GM19455 (cell line): ENCODE results near the gene SCMH1.
"Not testable (repeated sequence)": the region's sequence is repeated elsewhere in the genome, so short reads cannot be mapped to it uniquely, and the experiment has no call there.

ENCODE experiments used
- ATAC-seq: cut with Tn5 transposase; IDR thresholded peaks from one replicate; pipeline ENCODE4 v1.9.1; 2021; ENCODE audit not compliant: unreplicated experiment

The SCMH1 gene

DNA sequence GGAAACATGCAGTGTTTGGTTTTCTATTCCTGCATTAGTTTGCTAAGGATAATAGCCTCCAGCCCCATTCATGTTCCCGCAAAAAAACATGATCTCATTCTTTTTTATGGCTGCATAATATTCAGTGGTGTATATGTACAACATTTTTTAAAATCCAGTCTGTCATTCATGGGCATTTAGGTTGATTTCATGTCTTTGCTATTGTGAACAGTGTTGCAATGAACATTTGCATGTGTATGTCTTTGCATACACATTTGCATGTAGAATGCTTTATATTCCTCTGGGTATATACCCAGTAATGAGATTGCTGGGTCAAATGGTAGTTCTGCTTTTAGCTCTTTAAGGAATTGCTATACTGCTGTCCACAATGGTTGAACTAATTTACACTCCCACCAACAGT is 9.0 kb upstream of the SCMH1 start:
- not testable (repeated sequence) for ATAC-seq

- no peak for ATAC-seq
Observed at GRCh38 chr1:41249319-41249718, 7.2 kb upstream of the SCMH1 start.

DNA sequence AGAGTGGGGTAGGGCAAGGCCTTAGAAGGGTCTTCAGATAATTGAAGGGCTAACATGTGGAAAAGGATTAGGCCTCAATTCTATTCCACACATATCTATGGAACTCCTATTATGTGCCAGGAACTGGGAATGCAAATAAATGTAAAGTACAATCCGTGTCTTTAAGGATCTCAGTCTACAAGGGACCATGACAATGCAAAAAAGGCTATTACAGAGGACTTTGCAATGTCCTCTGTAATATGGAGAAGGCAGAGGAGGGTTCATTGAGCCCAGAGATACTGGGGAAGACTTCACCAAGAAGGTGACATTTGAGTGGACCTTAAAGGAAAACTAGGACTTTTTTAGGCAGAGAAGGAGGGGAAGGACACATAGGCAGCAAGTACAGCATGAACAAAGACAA is 4.5 kb upstream of the SCMH1 start:
- no peak for ATAC-seq

- no peak for ATAC-seq
Observed at GRCh38 chr1:41245659-41246058, 3.6 kb upstream of the SCMH1 start.

DNA sequence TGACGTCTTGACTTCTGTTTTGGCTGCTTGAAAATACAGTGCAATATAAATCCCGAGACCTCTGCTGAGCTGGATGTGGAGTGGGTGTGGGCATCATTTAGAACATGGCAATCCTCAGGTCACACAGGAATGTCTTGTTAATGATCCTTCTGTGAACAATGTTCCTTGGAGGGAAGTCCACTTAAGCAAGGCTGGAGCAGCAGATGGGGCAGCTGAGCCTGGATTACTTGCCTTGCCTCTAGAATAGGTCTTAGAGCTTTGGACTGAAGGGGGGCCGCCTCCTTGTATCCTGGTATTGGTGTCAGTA is 926 bp upstream of the SCMH1 start:
- no peak for ATAC-seq

- ATAC-seq, result peak; percentile 23
Observed at GRCh38 chr1:41242342-41243078, 404 bp upstream of the SCMH1 start.

DNA sequence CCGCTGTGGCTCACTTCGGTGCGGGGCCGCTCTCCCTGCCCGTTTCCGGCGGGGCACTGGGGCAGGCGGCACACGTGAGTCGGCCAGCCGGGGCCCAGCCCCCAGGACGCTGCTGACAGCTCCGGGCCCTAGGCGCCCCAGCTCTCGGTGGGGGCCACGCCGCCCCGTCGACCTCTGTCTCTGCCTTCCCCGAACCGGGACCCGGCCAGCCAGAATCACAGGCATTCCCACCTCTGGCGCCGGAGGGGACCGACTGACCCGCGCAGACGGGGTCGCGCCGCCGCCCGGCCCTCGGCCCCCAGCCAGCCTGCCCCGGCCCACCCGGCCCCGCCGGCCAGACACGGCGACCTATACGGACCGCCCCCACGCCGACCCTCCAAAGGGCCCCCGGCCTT is 755 bp downstream of the SCMH1 start:
- ATAC-seq, result peak; percentile 60

DNA sequence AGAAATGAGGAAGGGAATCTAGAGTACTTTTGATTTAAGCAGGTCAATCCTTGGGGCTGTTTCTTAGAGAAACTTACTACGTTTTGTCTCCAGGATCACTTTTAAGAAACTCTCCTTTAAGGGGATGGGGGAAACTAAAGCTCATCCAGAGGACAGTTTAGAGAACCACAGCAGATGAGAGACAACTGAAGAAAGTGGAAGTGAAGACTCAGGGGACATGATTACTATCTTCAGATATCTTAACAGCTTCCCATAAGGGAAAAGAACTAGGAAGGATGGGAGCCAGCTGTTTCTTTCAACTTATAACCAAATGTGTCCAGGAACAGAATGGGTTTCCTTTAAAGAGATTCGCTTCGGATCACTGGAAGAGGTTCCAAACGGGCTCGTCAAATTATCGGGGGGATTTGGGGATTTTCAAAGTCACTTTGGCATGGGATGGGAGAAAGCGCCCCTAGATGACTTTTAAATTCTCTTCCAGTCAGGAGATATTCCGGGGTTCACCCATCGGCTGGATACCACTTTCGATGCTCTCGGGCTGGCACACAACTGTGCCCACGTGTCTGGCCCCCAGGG is 1.2 kb downstream of the SCMH1 start:
- no peak for ATAC-seq

DNA sequence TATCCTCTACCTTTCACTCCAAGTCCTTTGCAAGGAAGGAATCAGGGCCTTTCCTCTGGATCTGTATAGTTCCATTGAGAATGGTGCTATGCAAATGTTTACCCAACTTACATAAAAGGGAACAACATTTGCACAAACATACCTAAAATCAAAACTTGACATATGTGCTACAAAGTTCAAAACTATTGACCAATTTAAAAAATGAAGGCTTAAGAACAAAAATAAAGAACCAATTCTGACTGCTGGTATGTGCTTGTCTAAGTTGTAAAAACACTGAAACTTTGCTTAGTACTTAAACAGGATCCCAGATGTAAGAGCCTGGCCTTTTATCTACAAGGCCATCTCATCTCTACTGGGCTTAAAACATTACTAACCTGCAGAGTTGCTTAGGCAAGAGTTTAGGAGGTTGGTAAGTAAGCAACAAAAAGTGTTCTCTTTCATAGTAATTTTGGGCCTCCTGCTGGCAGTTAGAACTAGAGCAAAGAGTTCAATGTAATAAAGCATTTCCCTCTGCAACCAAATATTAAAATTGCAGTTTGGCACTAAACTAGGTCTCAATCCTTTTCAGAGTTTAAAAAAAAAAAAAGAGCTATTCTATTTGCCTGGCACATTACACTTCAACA is 2.0 kb downstream of the SCMH1 start:
- ATAC-seq, result no peak

DNA sequence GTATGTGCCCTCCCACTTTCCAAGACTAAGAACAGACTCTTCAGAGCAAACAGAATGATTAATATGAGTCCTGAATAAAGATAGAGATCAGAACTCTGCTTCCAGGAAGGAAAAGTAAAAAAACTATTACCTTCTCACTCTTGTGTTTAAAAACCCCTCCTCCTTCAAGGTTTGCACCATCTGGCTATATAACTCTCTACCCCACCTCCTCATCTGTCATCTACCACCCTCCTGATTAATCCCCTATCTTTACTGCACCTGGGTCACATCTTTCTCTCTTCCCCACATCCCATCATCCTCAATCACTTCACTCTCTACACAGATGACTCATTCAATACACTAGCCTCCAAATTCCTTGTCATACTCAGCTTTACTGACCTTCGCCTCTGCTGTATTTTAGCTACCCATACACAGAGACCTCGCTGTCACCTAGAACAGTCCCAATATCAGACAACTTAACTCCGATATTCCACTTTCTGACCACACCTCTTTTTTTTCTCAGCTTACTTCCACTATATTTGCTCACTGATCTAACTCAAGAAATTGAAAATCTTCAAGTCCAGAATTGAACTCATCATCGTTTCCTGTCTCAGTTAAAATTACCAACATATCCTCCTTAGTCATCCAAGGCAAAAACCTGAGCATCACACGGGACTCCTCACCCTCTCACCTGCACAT is 3.7 kb downstream of the SCMH1 start:
- ATAC-seq, result no peak

- ATAC-seq, result no peak
Observed at GRCh38 chr1:41236781-41237180, 5.3 kb downstream of the SCMH1 start.

- no peak for ATAC-seq
Observed at GRCh38 chr1:41235893-41236292, 6.2 kb downstream of the SCMH1 start.

DNA sequence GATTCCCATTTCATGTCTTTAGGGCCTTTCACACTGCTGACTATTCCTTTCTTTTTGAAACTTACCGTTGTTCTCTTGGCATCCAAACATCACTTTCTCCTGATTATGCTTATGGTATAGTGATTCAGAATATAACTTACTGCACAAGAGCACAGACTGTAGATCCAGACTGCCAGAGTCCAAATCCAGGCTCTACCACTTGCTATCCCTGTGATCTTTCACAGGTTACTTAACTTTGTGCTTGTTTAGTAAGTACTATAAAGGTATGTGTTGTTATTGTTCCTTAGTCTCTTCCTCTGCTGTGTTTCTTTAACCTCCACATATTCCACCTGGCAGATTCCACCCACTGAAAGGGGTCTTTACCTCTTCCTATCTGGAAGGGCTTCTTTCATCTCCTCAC is 8.4 kb downstream of the SCMH1 start:
- ATAC-seq, result no peak

GRCh38 chr1:41232305-41232704 is 9.8 kb downstream of the SCMH1 start:
- ATAC-seq, result no peak

- ATAC-seq, result no peak
Observed at GRCh38 chr1:41230656-41231055, 11.4 kb downstream of the SCMH1 start.

- ATAC-seq, result not testable (repeated sequence)
Observed at GRCh38 chr1:41229219-41229618, 12.9 kb downstream of the SCMH1 start.

- no peak for ATAC-seq
Observed at GRCh38 chr1:41226815-41227434, 15.2 kb downstream of the SCMH1 start.

GRCh38 chr1:41225495-41225894 is 16.6 kb downstream of the SCMH1 start:
- ATAC-seq, result no peak

GRCh38 chr1:41222496-41222895 is 19.6 kb downstream of the SCMH1 start:
- no peak for ATAC-seq

DNA sequence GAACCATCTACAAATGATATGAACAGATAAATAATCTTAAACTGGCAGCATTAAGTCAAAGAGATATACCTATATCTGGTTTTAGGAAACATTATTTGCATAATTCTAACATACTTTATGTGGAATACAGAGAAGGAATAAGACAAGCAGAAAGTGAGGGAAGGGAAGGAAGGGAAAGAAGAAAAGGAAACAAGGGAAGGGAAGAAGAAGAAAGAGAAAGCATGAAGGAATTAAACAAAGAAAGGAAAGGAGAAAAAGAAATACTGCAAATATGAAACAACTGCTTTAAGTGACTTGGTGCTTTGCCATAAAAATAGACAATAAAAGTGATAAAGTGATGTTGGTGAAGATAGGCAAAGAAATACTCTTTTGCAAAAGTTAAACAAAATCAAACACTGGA is 20.1 kb downstream of the SCMH1 start:
- ATAC-seq, result no peak

- ATAC-seq, result no peak
Observed at GRCh38 chr1:41218152-41218551, 24.0 kb downstream of the SCMH1 start.

GRCh38 chr1:41217441-41217840 is 24.7 kb downstream of the SCMH1 start:
- no peak for ATAC-seq
